GM18526 (cell line): ENCODE results near the gene HCN4.

Source experiments
- POLR2A ChIP-seq: IDR thresholded peaks from 3 replicates; pipeline ENCODE4 v1.6.1; 2011; ENCODE audit not compliant: insufficient read length; ENCODE audit errors: extremely low read depth

HCN4 gene

DNA sequence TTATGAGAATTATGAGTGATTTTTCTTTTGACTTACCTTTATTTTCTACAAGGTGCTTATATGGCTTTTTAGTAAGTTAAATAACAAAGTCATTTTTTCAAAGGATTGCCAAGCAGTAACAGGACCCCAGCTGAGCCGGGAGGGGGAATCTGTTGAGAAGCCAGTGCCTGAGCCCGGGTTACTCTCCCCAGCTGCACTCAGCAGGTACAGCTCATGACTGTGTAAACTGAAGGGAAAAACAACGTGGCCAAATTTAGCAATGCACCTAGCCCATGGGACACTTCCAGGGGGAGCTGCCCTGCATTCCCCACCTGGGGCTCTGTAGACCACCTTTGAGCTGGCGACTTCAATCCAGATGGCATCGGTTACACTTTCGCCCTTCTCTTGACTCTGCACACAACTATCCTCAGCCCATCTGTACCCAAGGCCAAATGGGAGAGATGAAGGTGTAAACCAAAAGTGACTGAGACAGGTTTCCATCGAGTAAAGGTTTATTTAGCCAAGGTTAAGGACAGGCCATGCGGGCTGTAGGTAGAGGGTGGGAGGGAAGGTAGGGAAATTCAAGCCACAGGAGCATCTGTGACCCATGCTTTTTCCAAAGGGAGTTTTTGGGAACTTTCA lies 18.2 kb upstream of the HCN4 start:
- no peak for TF ChIP-seq POLR2A

DNA sequence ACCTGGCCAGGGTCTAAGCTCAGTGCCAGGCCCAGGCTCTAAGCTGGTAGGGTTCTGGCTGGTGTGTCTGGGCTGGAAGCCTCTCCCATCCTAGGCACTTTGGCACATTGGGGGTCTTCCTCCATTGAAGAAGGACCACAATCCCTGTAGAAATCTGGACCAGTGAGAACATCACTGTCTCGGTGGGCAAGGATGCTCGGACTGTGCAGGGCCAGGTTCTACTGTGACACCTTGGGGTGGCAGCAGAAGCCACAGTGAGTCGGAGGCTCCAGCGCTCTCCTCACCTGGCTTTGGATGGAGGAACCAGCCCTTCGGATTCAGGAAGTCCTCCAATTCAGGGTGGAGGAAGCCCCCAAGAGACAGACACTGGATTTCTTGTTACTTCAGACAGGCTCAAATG lies 17.5 kb upstream of the HCN4 start:
- no peak for TF ChIP-seq POLR2A

DNA sequence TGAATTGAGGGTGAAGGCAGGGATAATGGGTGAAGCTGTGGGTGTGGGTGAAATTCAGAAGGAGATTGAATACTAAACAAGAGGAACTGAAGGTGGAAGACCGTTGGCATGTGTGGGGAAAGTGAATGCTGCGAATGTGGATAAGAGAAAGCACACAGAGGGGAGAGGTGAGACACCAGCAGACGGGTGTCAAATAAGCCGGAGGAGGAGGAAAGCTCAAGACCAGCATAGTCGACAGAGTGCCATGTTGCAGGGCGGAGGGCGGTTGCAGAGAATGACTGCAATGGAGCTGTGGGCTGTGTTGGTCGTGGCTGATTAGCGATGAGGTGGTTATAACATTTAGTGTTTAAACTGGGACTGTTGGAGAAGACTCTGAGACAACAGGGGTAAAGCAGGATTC lies 16.4 kb upstream of the HCN4 start:
- TF ChIP-seq POLR2A, result no peak

DNA sequence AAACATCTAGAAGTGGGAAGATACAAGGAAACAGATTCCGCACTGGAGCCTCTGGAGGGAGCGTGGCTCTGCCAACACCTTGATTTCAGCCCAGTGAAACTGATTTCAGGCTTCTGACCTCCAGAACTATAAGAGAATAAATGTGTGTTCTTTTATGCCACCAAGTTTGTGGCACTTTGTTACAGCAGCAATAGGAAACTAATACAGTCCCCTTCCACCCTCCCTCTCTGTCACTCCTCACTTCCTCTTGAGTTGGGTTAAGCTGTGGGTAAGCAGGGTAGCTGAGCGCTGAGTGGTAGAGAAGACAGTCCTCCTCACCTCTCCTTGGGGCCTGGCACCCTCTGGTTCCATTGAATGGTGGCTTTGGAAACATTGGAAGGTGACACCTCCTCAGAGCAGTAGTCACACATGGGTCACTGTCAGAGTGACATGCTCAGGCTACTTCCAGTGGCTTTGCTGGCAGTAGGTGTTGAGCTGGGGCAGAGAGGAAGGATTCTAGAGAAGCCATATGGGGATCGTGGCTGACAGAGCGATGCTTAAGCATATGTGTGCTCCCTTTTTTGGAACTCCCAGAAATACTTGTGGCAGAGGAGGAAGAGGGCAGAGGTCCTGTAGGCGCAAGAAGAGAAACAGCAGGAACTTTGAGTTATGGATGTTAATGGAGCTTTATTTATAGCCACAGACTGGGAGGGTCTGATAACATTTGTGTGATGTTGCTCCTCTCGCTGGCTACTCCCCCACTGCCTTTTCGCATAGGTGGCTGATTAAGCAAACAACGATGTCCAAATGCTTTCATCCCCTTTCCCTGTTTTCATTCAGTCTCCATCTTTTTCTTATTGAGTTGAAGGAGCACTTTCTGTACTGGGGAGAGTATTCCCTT lies 14.8 kb upstream of the HCN4 start:
- TF ChIP-seq POLR2A, result no peak

DNA sequence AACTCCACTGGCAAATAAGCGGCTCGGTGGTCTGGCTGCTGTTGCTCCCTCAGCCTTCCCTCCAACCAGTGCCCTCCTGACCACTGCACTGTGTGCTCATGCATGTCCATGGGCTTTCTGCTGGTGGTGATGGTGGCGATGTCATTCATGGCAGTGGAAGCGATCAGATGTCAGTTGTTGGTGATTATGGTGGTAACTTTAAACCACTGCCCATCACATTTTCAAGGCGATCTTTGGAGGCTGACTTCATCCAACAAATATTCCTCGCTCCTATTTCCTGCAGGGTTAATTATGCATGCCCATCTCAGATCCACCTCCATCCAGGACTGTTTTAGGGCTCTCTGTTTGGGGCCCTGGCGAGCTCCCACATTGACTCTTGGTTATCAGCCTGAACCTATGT lies 13.4 kb upstream of the HCN4 start:
- TF ChIP-seq POLR2A, result no peak

DNA sequence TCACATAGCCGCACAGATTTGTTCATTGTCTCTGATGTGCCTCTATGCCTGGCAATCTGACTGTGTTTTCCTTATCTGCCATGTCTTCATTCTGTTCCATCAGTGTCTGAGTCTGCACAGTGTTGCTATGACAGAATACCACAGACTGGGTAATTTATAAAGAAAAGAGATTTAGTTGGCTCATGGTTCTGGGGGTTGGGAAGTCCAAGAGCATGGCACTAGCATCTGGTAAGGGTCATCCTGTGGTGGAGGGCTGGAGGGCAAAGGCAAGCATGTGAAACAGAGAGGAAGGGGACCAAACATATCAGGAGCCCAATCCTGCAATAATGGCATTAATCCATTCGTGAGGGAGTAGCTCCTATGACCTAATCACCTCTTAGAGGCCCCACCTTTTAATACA lies 11.9 kb upstream of the HCN4 start:
- no peak for TF ChIP-seq POLR2A

DNA sequence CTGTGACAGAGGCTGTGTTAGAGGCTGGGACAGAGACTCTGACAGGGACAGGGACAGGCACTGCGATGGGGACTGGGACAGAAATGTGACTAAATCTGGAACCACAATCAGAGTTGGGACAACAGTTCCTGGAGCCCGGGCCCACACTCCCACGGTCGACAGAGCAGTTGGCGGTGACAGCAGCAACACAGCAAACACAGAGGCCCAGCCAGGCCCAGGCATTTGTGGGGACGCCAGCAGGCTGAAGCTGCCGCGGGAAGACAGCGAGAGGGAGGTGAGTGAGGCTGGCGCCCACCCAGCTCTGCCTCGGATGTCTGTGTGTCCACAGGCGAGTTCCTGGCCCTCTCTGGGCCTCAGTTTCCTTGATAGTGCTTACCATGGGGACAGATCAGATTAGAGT lies 9.3 kb upstream of the HCN4 start:
- TF ChIP-seq POLR2A, result no peak

DNA sequence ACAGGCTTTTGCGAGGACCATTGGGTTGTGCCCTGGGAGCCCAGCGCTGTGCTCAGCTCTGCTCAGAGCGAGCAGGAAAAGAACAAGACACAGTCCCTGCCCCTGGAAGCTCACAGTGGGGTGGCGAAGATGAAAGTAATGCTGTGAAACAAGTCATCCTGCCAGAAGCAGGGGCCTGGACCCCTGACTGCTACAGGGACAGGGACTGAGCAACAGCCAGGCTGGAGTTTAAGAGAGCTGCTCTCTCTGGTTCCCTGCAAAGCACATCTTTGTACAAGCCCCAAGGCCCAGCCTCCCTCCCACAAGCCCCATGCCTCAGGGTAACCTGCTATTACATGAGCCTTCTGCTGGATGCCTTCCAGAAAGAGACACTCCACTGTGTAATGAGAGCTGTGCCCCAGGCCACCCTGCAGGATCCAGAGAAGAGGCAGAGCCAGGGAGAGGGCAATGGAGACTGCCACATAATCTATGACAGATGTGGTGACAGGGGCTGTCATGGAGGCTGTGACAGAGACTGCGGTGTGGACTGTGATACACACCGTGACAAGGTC lies 7.1 kb upstream of the HCN4 start:
- no peak for TF ChIP-seq POLR2A

DNA sequence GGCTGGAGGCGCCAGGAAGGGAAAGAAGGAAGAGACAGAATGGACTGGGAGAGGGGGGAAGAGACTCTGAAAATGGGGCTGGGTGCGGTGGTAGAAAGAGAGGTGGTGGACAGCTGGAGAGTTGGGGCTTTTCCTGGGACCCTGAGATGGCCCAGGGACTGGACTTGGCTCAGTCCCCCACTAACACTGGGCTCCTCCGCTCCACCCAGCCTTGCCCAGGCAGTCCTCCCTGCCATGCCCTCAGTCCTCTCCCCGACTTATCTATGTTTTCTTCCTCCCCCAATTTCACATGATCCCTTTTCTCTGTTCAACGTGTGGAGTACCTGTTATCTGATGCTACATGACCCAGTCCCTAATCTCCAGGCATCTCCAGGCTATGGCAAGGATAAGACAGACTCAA lies 6.3 kb upstream of the HCN4 start:
- no peak for TF ChIP-seq POLR2A

DNA sequence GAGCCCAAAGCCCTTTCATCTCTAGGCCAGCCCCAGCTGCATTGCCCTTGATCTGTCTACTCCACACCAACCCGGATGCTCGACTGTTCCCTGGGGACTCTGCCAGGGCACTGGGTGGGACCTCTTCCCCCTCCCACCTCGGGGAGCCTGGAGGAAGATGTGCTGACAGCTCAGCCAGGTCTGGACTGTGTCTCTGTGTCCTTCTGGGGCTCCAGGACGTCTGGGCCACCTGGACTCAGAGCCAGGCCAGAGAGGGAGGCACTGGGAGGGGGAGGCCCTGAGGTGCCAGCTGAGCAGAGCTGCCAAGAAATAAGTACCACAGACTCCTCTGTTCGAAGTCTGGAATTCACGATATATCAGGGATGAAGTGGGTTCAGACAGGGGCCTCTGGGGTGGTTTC lies 5.8 kb upstream of the HCN4 start:
- TF ChIP-seq POLR2A, result no peak

DNA sequence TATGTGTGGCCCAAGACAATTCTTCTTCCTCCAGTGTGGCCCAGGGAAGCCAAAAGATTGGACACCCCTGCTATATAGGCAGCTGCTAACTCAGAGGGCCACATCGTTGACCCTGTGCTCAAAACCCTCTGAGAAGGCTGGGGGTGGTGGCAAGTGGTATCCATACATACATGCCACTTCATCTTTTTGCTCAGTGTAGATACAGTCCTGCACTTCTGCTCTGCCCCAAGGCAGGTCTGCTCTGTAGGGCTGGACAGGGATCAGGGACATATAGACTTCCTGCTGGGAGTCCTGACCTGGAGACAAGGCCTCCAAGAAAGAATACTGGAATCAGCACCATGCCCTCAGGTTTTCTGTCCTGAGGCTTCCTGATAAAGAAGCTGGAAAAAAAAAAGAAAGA lies 4.5 kb upstream of the HCN4 start:
- TF ChIP-seq POLR2A, result no peak

DNA sequence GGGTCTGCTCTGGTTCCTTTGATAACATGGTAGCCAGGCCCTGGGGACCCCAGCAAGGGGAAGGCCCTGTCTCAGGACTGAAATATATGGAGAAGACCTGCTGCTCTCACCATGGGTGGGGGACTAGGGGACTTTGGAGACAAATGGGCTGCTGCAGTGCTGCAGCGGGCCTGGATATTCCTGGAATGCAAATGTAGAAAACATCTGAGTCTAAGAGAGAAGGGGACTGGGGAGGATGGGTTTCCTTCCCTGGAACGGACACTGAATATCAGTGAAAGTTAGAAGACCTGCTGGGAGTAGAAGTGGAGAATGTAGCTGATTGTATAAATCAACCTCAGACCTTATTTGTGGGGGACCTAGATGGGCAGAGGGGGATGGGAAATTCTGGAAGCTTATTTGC lies 3.1 kb upstream of the HCN4 start:
- no peak for TF ChIP-seq POLR2A

DNA sequence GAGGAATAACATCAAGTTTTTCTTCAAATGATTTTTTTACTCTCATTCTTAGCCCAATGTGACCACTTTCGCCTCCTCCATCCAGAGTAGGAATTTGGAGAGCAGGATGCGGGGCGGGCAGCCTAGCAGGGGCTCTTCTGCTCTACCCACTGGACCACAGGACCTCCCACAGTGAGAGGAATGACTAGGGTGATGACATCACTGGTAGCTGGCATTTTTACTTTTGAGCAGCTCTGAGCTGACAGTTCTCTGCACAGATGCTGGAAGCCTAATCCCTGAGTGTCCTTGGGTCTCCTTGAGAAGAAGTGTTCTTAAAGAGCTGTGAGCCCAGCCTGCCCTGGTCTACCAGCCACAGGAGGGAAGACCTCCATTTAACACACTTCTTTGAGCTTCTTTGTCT lies 1.4 kb upstream of the HCN4 start:
- no peak for TF ChIP-seq POLR2A

DNA sequence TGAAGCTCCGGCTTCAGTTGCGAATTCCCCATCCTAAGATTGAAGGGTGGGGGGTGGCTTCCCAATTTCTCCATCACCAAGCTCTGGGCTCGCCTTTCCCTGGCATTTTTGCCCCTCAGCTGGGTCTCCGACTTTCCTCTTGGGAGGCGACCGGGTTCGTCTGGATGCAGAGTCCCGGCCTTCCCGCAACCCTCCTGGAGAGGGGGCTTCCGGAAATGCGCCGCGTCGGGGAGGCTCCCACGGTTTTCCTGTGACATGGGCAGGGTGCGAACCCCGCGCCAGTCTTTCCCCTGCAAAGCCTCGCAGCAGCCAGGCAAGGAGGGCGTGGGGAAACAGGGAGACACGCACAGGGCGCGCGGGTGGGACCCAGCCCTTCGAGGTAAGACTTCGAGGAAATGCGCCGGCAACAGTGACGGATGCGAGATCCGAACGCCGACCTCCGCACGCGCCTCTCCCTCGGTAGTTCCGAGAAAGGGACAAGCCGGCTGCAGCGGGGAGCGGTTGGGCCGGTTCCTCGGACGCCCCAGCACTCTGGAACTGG lies 466 bp upstream of the HCN4 start:
- TF ChIP-seq POLR2A, result no peak

DNA sequence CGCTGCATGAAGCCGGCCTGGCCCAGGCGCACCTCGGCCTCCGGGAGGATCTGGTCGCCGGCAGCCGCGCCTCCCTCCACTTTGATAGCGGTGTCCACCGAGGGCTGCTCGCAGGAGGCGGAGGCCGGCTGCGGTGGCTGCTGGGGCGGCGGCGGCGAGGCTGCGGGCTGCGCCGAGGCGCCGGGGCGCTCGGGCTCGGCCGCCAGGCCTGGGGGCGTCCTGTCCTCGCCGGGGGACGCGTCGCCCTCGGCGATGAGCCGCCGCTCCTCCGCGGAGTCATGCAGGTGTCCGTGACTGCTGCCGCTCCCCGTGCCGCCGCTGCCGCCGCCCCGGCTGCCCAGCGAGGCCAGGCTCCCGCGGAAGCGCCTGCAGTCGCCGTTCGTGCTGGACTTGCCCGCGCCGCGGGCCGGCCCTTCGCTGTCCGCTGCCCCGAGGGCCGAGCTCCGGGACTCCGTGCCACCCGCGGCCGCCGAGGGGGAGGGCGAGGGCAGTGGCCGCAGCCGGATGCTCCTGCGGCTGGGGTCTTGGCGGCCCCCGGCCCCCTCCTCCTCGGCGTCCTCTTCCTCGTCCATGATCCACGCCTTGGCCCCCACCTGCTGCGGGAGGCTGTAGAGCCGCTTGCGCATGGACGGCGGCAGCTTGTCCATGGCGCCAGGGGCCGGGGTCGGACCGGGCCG lies 996 bp downstream of the HCN4 start:
- TF ChIP-seq POLR2A, result no peak
